Esophagus muscularis mucosa (tissue), 3 donors: ENCODE data around the gene TMEM51.

Experiments used
- CTCF ChIP-seq, 3 experiments: fragments of 200-600 bp in 2 of 3; fragments of 450-650 bp in 1 of 3; sonication (generic) in 2 of 3; IDR thresholded peaks; one replicate each; pipeline ENCODE4 v1.5.1; 2017 to 2019; ENCODE audit warnings: antibody characterized with exemption in 3 of 3, mild to moderate bottlenecking in 2 of 3, moderate library complexity in 1 of 3
- POLR2A ChIP-seq: fragments of 450-650 bp; IDR thresholded peaks from one replicate; pipeline ENCODE4 v1.6.1; 2017; ENCODE audit warnings: antibody characterized with exemption, moderate library complexity, mild to moderate bottlenecking, low read depth

GRCh38 chr1:15188130-15188524, 34.6 kb downstream of the TMEM51 start:
- TF ChIP-seq CTCF (IDR thresholded peaks at IDR 0.05) (no peak), POLR2A (no peak)
